Uterus (tissue), 2 donors: ENCODE data around the gene CEP164.

Source experiments
- CTCF ChIP-seq, 4 experiments: fragments of 200-600 bp in 2 of 4; fragments of 450-650 bp in 2 of 4; sonication (generic) in 2 of 4; IDR thresholded peaks; one replicate each; pipeline ENCODE4 v1.5.1; 2016 to 2019; ENCODE audit warnings: antibody characterized with exemption in 4 of 4, mild to moderate bottlenecking in 2 of 4, moderate library complexity in 1 of 4
- POLR2A ChIP-seq, 2 donors: fragments of 450-650 bp; IDR thresholded peaks; one replicate each; pipeline ENCODE4 v1.6.1; 2016; ENCODE audit warnings: antibody characterized with exemption in 2 of 2, mild to moderate bottlenecking in 1 of 2, moderate library complexity in 1 of 2

- TF ChIP-seq CTCF (IDR thresholded peaks at IDR 0.05) (no peak), POLR2A (IDR thresholded peaks at IDR 0.05) (no peak)
Measured at GRCh38 chr11:117387992-117388755, 60.5 kb downstream of the CEP164 start.
